SHP77 (cell line): ENCODE measurements around the gene KLK13.

Source experiments
- DNase-seq, 2 experiments: peaks; one replicate each; lab custom pipeline; 2025; lab: John Stamatoyannopoulos, UW

Gene KLK13

GRCh38 chr19:51091895-51092873 is 27.3 kb upstream of the KLK13 start:
- DNase-seq, result no peak

GRCh38 chr19:51091126-51091525 is 26.2 kb upstream of the KLK13 start:
- no peak for DNase-seq

GRCh38 chr19:51090471-51090870 is 25.6 kb upstream of the KLK13 start:
- DNase-seq, result no peak

- no peak for DNase-seq
Observed at GRCh38 chr19:51089786-51090185, 24.9 kb upstream of the KLK13 start.

GRCh38 chr19:51086153-51086850 is 21.4 kb upstream of the KLK13 start:
- no peak for DNase-seq

- no peak for DNase-seq
Observed at GRCh38 chr19:51084505-51084904, 19.6 kb upstream of the KLK13 start.

GRCh38 chr19:51083783-51084182 is 18.9 kb upstream of the KLK13 start:
- DNase-seq, result no peak

GRCh38 chr19:51083181-51083580 is 18.3 kb upstream of the KLK13 start:
- no peak for DNase-seq

- no peak for DNase-seq
Observed at GRCh38 chr19:51082611-51083010, 17.7 kb upstream of the KLK13 start, which contains the start of gene KLK14. Gene KLK14, minus strand, starts transcription at chr19:51082887. Its CDS starts 273 bp downstream, at chr19:51082614.

- DNase-seq, result no peak
Observed at GRCh38 chr19:51081476-51081875, 16.6 kb upstream of the KLK13 start.

GRCh38 chr19:51079481-51080110 is 14.7 kb upstream of the KLK13 start:
- peak; percentile 38 to 82 for DNase-seq

- DNase-seq, result no peak
Observed at GRCh38 chr19:51078731-51079130, 13.8 kb upstream of the KLK13 start.

GRCh38 chr19:51078104-51078503 is 13.2 kb upstream of the KLK13 start:
- no peak for DNase-seq

- no peak for DNase-seq
Observed at GRCh38 chr19:51076631-51077213, 11.8 kb upstream of the KLK13 start.

- no peak for DNase-seq
Observed at GRCh38 chr19:51075998-51076397, 11.1 kb upstream of the KLK13 start.

GRCh38 chr19:51071095-51071405 is 6.2 kb upstream of the KLK13 start:
- no peak for DNase-seq

GRCh38 chr19:51070334-51071094 is 5.6 kb upstream of the KLK13 start:
- peak; percentile 16 to 34 for DNase-seq

GRCh38 chr19:51066393-51067186 is 1.7 kb upstream of the KLK13 start:
- DNase-seq, result no peak

GRCh38 chr19:51065221-51065960 is 499 bp upstream of the KLK13 start:
- no peak for DNase-seq

- DNase-seq, result no peak
Observed at GRCh38 chr19:51063664-51064063, 1.2 kb downstream of the KLK13 start.
